Mononuclear cell (primary cell): ENCODE results near the gene CORO2A. TPM values are rescaled to one million over a fixed set of nuclear protein-coding genes. Genes with fewer than 3 reads are reported as not detected.

Source experiments
- H3K27me3 ChIP-seq: 2 replicates; pipeline ENCODE4 v1.6.0; 2011; ENCODE audit warnings: low read length, control low read depth; ENCODE audit not compliant: insufficient read depth
- H3K4me1 ChIP-seq: 2 replicates; pipeline ENCODE4 v1.5.1; 2011; ENCODE audit warnings: mild to moderate bottlenecking, low read length, control low read depth; ENCODE audit not compliant: insufficient read depth
- H3K4me3 ChIP-seq: 2 replicates; pipeline ENCODE4 v1.5.1; 2011; ENCODE audit warnings: mild to moderate bottlenecking, low read length, moderate library complexity
- H3K9me3 ChIP-seq: 2 replicates; pipeline ENCODE4 v1.5.1; 2011; ENCODE audit warnings: low read depth, mild to moderate bottlenecking, control low read depth, low read length
- total RNA-seq: library from RNA; depleted of rRNA; stranded (reverse); fragments of >200 nt; gene quantifications from one replicate; pipeline ENCODE4 v1.2.3, GENCODE V29; 2012

Gene CORO2A
- total RNA-seq, 1 donor, result 4.6 TPM

DNA sequence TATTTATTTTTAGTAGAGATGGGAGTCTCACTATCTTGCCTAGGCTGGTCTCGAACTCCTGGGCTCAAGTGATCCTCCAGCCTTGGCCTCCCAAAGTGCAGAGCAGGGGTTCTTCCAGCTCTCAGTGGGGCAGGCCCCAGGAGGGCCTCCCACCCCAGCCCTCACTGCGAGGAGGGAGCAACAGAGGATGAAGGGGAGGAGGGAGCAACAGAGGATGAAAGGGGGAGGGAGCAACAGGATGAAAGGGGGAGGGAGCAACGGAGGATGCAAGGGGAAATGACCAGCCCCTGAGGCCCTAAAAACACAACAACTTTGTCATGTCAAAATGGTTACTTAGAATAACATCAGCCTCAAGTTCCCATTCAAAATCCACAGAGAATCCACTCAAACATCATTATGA lies 83.4 kb downstream of the CORO2A start:
- Histone ChIP-seq H3K4me1 (peaks cover 74% of the 10 kb centered on the region), H3K9me3 (no peaks in the 10 kb centered on the region), H3K4me3 (no peak overlapping the region), H3K27me3 (no peaks in the 10 kb centered on the region)

GRCh38 chr9:98108531-98109031 lies 83.9 kb downstream of the CORO2A start:
- H3K4me1 ChIP-seq, result peaks cover 79% of the 10 kb centered on the region
- H3K27me3 ChIP-seq, result no peaks in the 10 kb centered on the region
- H3K9me3 ChIP-seq, result no peaks in the 10 kb centered on the region
- H3K4me3 ChIP-seq, result no peak overlapping the region

- Histone ChIP-seq H3K4me3 (no peak overlapping the region), H3K4me1 (peaks cover 79% of the 10 kb centered on the region), H3K9me3 (no peaks in the 10 kb centered on the region), H3K27me3 (no peaks in the 10 kb centered on the region)
Measured at GRCh38 chr9:98107926-98108325, 84.5 kb downstream of the CORO2A start.

- Histone ChIP-seq H3K9me3 (no peaks in the 10 kb centered on the region), H3K27me3 (no peaks in the 10 kb centered on the region), H3K4me3 (no peak overlapping the region), H3K4me1 (peaks cover 94% of the 10 kb centered on the region)
Measured at GRCh38 chr9:98105006-98105405, 87.4 kb downstream of the CORO2A start.

DNA sequence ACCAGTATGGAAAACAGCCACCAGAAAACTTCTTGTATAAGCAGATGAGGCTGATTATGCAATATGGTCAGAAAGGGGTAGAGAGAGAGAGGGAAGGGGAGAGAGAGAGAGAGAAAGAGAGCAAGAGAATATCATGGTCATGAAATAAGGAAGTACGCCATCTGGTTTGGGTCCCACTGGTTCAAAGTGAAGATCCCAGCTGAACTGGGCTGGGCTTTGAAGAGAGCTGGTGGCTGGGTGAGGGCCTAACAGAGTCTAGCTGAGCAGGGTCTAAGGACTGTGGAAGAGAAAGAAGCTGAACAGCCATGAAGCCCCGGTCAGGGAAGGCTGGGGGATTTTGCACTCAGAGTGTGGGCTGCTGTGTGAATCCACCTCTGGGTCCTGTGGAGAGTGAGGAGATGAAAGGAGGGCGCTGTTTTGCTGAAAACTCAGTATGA lies 88.0 kb downstream of the CORO2A start:
- H3K4me1 ChIP-seq, result peaks cover 94% of the 10 kb centered on the region
- H3K4me3 ChIP-seq, result no peak overlapping the region
- no peaks in the 10 kb centered on the region for H3K27me3 ChIP-seq
- H3K9me3 ChIP-seq, result no peaks in the 10 kb centered on the region

GRCh38 chr9:98101868-98102273 lies 90.6 kb downstream of the CORO2A start:
- no peaks in the 10 kb centered on the region for H3K27me3 ChIP-seq
- H3K4me3 ChIP-seq, result no peak overlapping the region
- H3K4me1 ChIP-seq, result peaks cover 81% of the 10 kb centered on the region
- no peaks in the 10 kb centered on the region for H3K9me3 ChIP-seq

- no peak overlapping the region for H3K4me3 ChIP-seq
- peaks cover 77% of the 10 kb centered on the region for H3K4me1 ChIP-seq
- no peaks in the 10 kb centered on the region for H3K9me3 ChIP-seq
- no peaks in the 10 kb centered on the region for H3K27me3 ChIP-seq
Measured at GRCh38 chr9:98101416-98101815, 91.0 kb downstream of the CORO2A start.

DNA sequence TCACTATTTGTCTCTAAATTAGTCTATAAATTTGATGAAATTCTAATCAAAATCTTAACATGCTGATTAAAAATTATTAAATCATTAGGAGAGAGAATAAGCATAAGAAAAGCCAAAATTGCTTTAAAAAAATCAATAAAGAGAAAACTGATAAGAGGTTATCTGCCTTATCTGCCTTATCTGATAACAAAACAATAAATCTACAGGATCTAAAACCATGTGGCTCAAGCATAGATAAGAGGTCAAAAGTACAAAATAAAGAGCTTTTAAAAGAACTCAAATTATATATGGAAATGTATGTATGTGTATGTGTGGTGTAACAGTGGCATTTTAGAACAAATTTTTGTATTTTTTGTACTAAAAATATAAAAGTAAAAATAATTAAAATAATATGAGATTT lies 92.0 kb downstream of the CORO2A start:
- Histone ChIP-seq H3K9me3 (no peaks in the 10 kb centered on the region), H3K27me3 (no peaks in the 10 kb centered on the region), H3K4me1 (peaks cover 67% of the 10 kb centered on the region), H3K4me3 (no peak overlapping the region)

DNA sequence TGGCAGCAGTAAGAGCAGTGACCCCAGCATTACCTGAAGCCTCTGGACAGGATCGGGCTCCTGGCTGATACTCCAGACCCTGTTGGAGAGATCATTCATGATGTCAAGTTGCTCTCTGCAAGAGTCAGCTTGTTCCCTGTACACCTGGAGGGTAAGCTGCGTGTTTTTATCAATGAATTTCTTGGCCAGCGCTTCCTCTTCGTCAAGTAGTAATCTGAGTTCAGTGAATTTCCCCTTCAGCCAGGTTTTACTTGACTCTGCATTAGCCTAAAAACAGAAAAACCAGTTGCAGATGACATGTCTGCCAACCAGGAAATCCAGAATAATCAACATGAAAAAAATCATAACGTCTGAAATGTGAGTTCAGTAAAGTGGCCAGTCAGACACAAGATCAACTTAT lies 92.5 kb downstream of the CORO2A start:
- Histone ChIP-seq H3K4me1 (peaks cover 61% of the 10 kb centered on the region), H3K27me3 (no peaks in the 10 kb centered on the region), H3K9me3 (no peaks in the 10 kb centered on the region), H3K4me3 (no peak overlapping the region)

- no peaks in the 10 kb centered on the region for H3K9me3 ChIP-seq
- H3K4me3 ChIP-seq, result no peak overlapping the region
- no peaks in the 10 kb centered on the region for H3K27me3 ChIP-seq
- H3K4me1 ChIP-seq, result peaks cover 56% of the 10 kb centered on the region
Measured at GRCh38 chr9:98099346-98099745, 93.1 kb downstream of the CORO2A start.

- no peak overlapping the region for H3K4me3 ChIP-seq
- H3K4me1 ChIP-seq, result peaks cover 45% of the 10 kb centered on the region
- H3K27me3 ChIP-seq, result no peaks in the 10 kb centered on the region
- H3K9me3 ChIP-seq, result no peaks in the 10 kb centered on the region
Measured at GRCh38 chr9:98097836-98098235, 94.6 kb downstream of the CORO2A start.

DNA sequence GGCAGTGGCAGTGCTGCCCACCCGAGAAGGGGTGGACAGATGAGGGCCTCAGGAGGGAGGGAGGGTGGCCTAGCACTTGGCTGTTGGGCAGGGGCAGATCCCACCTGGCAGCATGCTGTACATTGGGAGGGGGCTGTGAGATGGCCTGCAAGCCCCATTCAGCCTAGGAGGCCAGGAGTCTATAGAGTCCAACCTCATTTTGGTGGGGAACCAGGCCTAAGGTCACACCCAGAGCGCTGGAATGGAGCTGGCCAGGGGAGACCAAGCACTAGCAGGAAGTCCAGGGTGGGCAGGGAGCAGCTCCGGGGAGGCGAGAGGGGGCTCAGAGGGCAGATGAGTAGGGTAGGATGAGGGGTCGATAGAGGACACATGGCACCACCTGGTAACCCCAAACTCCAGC lies 96.3 kb downstream of the CORO2A start:
- H3K4me3 ChIP-seq, result no peak overlapping the region
- H3K27me3 ChIP-seq, result no peaks in the 10 kb centered on the region
- no peaks in the 10 kb centered on the region for H3K9me3 ChIP-seq
- H3K4me1 ChIP-seq, result peaks cover 27% of the 10 kb centered on the region

- Histone ChIP-seq H3K4me3 (no peak overlapping the region), H3K9me3 (no peaks in the 10 kb centered on the region), H3K4me1 (peaks cover 23% of the 10 kb centered on the region), H3K27me3 (no peaks in the 10 kb centered on the region)
Measured at GRCh38 chr9:98095401-98095800, 97.0 kb downstream of the CORO2A start.

DNA sequence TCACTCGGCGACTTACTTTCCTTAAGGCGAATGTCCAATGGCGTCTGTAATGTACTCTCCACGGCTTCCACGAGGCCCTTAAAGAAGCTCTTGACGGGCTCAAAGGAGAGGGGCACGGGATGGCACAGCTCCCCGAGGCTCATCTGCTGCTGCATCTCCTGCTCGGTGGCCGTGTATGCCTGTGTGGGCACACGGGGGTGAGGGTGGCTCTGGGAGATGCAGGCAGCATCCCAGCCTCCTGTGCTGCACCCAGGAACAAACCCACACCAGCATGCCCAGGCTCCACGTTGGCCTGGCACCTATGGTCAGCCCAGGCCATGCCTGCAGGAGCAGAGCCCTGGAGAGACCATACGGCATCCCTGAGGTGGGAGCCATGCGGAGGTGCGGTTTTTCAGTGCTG lies 97.6 kb downstream of the CORO2A start:
- no peaks in the 10 kb centered on the region for H3K9me3 ChIP-seq
- no peak overlapping the region for H3K4me3 ChIP-seq
- peaks cover 20% of the 10 kb centered on the region for H3K4me1 ChIP-seq
- H3K27me3 ChIP-seq, result no peaks in the 10 kb centered on the region

DNA sequence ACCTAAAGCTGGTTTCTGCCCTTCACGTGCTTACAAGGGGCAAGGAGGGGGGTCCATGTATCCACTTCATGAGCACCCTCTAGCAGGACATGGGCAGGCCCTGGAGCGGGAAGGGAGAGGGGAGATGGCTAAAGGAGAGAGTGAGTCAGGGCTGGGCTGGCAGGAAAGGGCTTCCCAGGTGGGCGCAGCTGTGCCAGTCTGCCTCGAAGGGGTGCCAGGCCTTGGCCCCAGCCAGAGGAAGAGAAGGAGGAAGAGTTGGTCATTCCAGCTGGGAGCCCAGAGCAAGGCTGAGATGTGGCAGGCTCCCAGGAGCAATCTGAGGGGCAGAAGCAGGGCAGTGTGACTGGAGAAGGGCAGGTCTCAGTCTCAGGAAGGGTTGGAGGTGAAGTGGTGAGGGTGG lies 98.1 kb downstream of the CORO2A start:
- H3K27me3 ChIP-seq, result no peaks in the 10 kb centered on the region
- no peak overlapping the region for H3K4me3 ChIP-seq
- H3K9me3 ChIP-seq, result no peaks in the 10 kb centered on the region
- peaks cover 15% of the 10 kb centered on the region for H3K4me1 ChIP-seq

DNA sequence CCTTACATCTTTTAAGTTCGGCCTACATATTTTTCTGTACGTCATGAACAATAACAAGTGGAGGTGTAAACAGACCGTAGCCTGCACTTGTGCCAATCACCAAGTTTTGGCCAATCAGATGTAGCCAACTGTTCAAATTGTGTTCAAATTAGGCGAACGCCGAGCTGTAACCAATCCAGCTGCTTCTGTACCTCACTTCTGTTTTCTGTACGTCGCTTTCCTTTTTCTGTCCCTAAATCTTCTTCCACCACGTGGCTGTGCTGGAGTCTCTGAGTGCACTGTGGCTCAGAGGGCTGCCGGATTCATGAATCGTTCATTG lies 99.9 kb downstream of the CORO2A start:
- Histone ChIP-seq H3K9me3 (no peaks in the 10 kb centered on the region), H3K4me3 (no peak overlapping the region), H3K27me3 (no peaks in the 10 kb centered on the region), H3K4me1 (peaks cover 4% of the 10 kb centered on the region)
